Kidney epithelial cell (primary cell): Measurements from ENCODE around the gene CHRM3. TPM values are rescaled to one million over a fixed set of nuclear protein-coding genes. Genes with fewer than 3 reads are reported as not detected.
"Not testable (repeated sequence)": the region's sequence is repeated elsewhere in the genome, so short reads cannot be mapped to it uniquely, and the experiment has no call there.

Experiments
- DNase-seq: peaks from one replicate; pipeline ENCODE4 v3.0.0-alpha.2; 2010; ENCODE audit warnings: low read depth
- H3K27me3 ChIP-seq: 2 replicates; pipeline ENCODE4 v1.6.0; 2011; ENCODE audit warnings: low read length; ENCODE audit not compliant: control insufficient read depth, insufficient read depth
- H3K36me3 ChIP-seq: 2 replicates; pipeline ENCODE4 v1.5.1; 2011; ENCODE audit warnings: low read length; ENCODE audit not compliant: control insufficient read depth, insufficient read depth
- H3K4me3 ChIP-seq: 2 replicates; pipeline ENCODE4 v1.5.1; 2011; ENCODE audit warnings: low read depth, mild to moderate bottlenecking, control low read depth, low read length
- total RNA-seq: library from RNA; depleted of rRNA; stranded (reverse); fragments of >200 nt; gene quantifications from 2 replicates; pipeline ENCODE4 v1.2.3, GENCODE V29; 2015
- TF ChIP-seq, protein P1 (sequence below): IDR thresholded peaks from 2 replicates; pipeline ENCODE4 v1.5.1; 2011; ENCODE audit warnings: mild to moderate bottlenecking, moderate library complexity, low read length, control low read depth, inconsistent platforms; ENCODE audit not compliant: insufficient read depth, poor library complexity, severe bottlenecking

The CHRM3 gene
- total RNA-seq, 1 donor from 2014 or later, result 0.88 TPM

DNA sequence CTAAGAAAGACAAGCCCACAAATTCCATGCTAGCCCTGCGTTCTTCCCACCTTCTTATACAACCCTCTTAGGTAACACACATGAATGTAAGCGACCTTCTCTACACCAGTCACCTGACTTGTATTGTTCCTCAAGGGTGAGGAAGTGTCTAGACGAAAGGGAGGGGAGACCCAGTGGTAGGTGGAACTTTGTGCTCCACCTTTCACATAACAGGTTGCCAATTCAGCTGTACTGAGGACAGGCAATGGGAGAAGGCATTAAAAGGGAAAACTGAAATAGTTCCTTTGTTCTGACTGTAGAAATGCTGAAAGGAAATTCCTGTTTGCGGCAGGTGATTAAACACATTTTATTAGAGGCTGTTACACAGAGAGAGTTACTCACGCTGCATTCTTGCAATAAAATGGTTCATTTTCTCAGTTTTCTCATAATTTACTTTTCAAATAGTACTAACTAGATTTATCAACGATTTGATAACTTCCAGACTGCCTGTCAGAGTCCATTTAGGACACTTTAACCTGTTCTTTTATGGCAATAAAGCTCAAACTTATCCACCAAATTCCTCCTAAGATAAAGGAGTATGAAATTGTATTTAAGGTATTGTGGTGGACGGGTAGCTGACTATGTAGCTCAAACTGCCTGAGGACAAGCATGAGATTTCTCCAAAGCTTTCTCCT is 17.8 kb upstream of the CHRM3 start:
- DNase-seq, result no peak
- H3K27me3 ChIP-seq, result no peaks in the 10 kb centered on the region
- TF ChIP-seq, protein P1, sequence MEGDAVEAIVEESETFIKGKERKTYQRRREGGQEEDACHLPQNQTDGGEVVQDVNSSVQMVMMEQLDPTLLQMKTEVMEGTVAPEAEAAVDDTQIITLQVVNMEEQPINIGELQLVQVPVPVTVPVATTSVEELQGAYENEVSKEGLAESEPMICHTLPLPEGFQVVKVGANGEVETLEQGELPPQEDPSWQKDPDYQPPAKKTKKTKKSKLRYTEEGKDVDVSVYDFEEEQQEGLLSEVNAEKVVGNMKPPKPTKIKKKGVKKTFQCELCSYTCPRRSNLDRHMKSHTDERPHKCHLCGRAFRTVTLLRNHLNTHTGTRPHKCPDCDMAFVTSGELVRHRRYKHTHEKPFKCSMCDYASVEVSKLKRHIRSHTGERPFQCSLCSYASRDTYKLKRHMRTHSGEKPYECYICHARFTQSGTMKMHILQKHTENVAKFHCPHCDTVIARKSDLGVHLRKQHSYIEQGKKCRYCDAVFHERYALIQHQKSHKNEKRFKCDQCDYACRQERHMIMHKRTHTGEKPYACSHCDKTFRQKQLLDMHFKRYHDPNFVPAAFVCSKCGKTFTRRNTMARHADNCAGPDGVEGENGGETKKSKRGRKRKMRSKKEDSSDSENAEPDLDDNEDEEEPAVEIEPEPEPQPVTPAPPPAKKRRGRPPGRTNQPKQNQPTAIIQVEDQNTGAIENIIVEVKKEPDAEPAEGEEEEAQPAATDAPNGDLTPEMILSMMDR, result no peak
- no peak overlapping the region for H3K4me3 ChIP-seq
- no peaks in the 10 kb centered on the region for H3K36me3 ChIP-seq

DNA sequence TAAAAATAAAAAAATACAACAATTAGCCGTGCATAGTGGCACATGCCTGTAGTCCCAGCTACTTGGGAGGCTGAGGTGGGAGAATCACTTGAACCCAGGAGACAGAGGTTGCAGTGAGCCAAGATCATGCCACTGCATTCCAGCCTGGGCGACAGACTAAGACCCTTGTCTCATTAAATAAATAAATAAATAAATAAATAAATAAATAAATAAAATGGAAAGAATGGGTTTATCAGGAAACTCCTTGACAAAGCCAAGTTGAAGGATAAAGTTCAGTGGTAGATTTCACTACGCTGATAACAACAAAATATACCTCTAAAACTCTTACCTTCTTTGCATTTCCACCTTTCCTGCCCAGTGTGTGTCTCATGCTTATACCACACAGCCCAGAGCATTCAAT is 15.5 kb upstream of the CHRM3 start:
- not testable (repeated sequence) for H3K4me3 ChIP-seq, H3K27me3 ChIP-seq, H3K36me3 ChIP-seq, DNase-seq

DNA sequence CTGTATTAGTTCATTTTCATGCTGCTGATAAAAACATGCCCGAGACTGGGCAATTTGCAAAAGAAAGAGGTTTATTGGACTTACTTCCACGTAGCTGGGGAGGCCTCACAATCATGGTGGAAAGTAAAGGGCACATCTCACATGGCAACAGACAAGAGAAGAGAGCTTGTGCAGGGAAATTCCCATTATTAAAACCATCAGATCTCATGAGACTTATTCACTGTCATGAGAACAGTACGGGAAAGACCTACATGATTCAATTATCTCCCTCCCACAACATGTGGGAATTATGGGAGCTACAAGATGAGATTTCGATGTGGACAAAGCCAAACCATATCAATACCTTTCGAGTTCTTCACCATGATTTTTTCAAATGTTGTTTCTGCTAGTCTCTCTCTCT is 3.7 kb upstream of the CHRM3 start:
- DNase-seq, result no peak
- Histone ChIP-seq H3K4me3 (no peak overlapping the region), H3K27me3 (peaks cover 11% of the 10 kb centered on the region), H3K36me3 (no peaks in the 10 kb centered on the region)
- TF ChIP-seq, protein P1, result no peak

DNA sequence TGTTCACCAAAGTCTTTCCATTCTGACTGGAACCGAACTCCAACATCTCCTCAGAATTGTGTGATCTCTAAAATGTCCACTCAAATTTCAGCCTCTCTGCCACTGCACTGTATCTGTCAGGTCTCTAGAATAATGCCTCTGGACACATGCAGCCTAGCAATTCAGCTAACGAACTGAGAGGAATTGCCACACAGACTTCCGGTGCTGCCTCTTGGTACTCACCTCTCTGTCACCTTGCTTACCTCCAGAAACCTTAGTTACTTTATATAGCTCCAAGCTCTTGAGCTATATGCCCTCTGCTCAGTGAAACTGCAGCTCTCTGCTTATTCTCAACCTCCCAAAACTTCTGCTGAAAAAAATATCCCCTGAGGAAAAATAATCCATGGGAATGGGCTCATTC is 2.7 kb upstream of the CHRM3 start:
- TF ChIP-seq, protein P1, result no peak
- no peaks in the 10 kb centered on the region for H3K36me3 ChIP-seq
- peaks cover 19% of the 10 kb centered on the region for H3K27me3 ChIP-seq
- no peak overlapping the region for H3K4me3 ChIP-seq
- DNase-seq, result no peak

DNA sequence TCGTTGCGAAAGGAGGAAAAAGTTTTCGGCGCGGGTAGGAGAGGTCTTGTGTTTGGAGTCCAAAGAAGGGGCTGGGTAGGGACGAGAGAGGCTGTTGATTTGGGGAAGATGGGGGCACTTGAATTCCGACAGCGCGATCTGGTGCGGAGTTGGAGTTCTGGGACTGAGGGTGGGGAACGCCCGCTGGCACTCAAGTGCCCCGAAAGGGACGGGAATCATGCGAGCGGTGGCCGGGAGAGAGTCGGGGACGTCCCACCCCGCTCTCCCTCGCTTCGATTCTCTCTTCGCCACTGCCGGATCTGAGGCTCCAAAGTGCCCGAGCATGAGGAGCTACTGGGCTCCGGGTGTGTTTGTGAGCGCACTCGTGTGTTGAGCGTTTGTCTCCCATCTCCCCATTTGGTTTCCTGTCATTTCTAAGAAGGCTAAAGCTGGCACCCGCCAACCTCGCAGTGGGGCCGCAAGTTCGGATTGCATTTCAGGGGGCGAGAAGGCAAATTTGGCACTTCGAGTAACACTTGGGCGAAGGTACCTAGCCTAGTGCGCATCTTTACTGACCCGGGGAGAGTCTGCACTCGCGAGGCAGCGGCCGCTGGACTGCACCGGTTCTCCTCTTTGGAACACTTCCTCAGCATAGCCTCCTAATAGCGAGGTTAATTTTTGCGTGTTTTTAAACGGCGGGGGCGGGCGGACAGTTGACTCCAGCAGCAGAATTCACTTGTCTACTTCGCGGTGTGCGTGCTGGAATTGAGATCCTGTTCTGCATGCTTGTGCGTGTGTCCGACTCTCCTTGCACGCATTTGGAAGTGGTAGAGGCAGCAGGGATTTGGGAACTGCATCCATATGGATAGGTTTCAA is 1.2 kb downstream of the CHRM3 start:
- Histone ChIP-seq H3K36me3 (no peaks in the 10 kb centered on the region), H3K4me3 (peak overlapping the region; percentile 64), H3K27me3 (peaks cover 19% of the 10 kb centered on the region)
- no peak for DNase-seq
- TF ChIP-seq, protein P1, result no peak

DNA sequence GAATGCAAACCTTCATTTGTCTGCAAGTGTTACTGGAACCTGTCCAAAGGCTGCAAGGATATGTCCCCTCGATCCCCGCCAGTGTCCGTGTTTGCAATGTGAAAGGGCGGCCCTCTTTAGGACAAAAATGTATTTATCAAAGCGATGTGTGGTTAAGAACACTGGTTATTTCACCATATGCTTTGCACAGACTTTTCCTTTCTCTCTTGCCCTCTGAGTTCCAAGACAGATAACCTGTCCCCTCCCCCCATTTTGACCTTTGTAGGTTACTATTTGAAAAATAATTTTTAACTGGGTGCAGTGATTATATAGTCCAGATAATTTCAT is 1.8 kb downstream of the CHRM3 start:
- Histone ChIP-seq H3K27me3 (peaks cover 19% of the 10 kb centered on the region), H3K36me3 (no peaks in the 10 kb centered on the region), H3K4me3 (peak overlapping the region; percentile 64)
- no peak for DNase-seq
- TF ChIP-seq, protein P1, result no peak
